Placental pericyte (primary cell): Measurements from ENCODE around the gene LRRK1. TPM values are rescaled to one million over a fixed set of nuclear protein-coding genes. Genes with fewer than 3 reads are reported as not detected.

Experiments
- total RNA-seq: library from RNA; depleted of rRNA; stranded (reverse); fragments of >200 nt; gene quantifications from 2 replicates; pipeline ENCODE4 v1.2.3, GENCODE V29; 2012

LRRK1 gene, protein sequence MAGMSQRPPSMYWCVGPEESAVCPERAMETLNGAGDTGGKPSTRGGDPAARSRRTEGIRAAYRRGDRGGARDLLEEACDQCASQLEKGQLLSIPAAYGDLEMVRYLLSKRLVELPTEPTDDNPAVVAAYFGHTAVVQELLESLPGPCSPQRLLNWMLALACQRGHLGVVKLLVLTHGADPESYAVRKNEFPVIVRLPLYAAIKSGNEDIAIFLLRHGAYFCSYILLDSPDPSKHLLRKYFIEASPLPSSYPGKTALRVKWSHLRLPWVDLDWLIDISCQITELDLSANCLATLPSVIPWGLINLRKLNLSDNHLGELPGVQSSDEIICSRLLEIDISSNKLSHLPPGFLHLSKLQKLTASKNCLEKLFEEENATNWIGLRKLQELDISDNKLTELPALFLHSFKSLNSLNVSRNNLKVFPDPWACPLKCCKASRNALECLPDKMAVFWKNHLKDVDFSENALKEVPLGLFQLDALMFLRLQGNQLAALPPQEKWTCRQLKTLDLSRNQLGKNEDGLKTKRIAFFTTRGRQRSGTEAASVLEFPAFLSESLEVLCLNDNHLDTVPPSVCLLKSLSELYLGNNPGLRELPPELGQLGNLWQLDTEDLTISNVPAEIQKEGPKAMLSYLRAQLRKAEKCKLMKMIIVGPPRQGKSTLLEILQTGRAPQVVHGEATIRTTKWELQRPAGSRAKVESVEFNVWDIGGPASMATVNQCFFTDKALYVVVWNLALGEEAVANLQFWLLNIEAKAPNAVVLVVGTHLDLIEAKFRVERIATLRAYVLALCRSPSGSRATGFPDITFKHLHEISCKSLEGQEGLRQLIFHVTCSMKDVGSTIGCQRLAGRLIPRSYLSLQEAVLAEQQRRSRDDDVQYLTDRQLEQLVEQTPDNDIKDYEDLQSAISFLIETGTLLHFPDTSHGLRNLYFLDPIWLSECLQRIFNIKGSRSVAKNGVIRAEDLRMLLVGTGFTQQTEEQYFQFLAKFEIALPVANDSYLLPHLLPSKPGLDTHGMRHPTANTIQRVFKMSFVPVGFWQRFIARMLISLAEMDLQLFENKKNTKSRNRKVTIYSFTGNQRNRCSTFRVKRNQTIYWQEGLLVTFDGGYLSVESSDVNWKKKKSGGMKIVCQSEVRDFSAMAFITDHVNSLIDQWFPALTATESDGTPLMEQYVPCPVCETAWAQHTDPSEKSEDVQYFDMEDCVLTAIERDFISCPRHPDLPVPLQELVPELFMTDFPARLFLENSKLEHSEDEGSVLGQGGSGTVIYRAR (N-terminal part only)
- total RNA-seq = 9.6 and 13.7 TPM in 2 replicates

DNA sequence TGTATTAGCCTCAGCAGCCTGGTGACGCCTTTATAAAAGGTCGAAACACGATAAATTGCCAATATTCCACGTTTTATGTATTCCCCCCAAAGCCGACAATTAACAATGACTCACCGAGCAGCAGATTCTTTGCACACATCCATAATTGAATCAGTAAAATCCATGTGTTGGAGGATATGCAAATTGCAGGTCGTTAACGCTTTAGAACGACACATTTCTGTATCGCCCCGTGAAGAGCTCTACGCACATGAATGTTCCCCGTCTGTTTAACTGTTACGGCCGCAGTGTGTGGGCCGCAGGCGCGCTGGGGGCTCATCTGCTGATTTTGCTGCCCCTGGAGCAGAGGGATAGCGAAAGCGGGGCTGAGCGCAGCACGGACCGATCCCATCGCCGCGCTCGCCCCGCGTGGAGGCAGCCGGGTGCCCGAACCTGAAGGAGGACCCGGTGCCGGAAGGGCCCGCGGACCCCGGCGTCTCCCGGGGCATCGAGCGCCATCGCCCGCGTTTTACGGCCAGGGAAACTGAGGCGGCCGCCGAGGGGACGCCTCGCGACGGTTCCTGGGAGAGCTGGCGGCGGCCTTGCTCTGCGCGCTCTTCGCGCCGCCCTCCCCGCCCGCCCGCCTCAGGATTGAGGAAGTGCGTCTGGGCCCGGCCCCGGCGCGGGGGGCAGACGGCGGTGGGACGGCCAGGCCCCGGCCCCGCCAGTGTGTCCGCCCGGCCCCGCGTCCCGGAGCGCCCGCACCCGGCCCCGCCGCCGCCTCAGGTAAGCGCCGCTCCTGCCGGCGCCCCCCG is at the start of gene LRRK1:
Gene LRRK1 (plus strand): TSS at position 668 of the 791 bp plus-strand sequence. CDS start 5,276 bp downstream, outside the sequence.

DNA sequence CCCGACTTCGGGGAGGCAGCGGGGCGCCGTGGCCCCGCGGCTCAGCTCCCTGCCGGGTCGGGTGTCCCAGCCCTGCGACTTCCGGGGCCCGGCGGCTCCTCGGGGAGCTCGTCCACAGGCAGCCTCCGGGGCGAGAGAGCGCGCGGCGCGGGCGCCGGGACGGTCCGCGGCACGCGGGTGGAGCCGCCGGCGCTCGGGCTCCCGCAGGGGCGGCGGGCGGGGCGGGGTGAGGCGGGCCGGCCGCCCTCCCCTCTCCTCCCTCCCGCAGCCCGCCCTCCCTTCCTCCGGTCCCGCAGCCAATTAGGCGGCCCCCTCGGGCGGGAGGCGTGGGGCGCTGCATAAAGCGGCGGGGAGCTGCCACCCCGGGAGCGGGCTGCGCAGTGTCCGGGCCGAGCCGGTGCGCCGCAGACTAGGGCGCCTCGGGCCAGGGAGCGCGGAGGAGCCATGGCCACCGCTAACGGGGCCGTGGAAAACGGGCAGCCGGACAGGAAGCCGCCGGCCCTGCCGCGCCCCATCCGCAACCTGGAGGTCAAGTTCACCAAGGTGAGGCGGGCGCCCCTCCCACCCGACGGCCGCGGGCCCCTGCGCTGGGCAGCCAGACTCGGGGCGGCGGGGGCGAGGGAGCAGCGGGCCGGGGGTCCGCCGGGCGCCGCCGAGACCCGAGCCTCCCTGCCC is 39.6 kb upstream of the LRRK1 start, which contains the start of gene ALDH1A3:
Gene ALDH1A3 (plus strand): TSS at position 368 of the 675 bp plus-strand sequence. CDS start 77 bp downstream, at position 445.

Other genes with a start within 250 kb of the LRRK1 start
- gene ALDH1A3, start 39.5 kb upstream of the LRRK1 start, total RNA-seq = 107 and 164 TPM in 2 replicates